Caco-2 (cell line): Measurements from ENCODE around the gene NME3. TPM values are rescaled to one million over a fixed set of nuclear protein-coding genes. Genes with fewer than 3 reads are reported as not detected.

Source experiments
- BruUV-seq: library from RNA; stranded (reverse); fragments of 400-500 nt; replicated peaks from 2 replicates; lab custom pipeline; 2021; lab: Mats Ljungman, UMichigan
- CTCF ChIA-PET: fragments of 300-600 bp; sonication (Branson Sonifier 250); formaldehyde crosslinking; loops from one replicate; lab custom pipeline; 2022; ENCODE audit warnings: antibody characterized with exemption; lab: Charles Lee
- POLR2A ChIA-PET: fragments of 300-600 bp; sonication (Branson Sonifier 250); formaldehyde crosslinking; loops from one replicate; lab custom pipeline; 2022; ENCODE audit warnings: antibody characterized with exemption; lab: Charles Lee
- DNase-seq, 2 experiments: peaks; one replicate each; pipeline versions ENCODE4 v3.0.0 to v3.0.0-alpha.2; 2020 to 2022
- H3K27me3 ChIP-seq: replicated peaks from 2 replicates; pipeline ENCODE4 v1.6.0; 2011; ENCODE audit warnings: low read length; ENCODE audit not compliant: control insufficient read depth, insufficient read depth
- H3K36me3 ChIP-seq: 2 replicates; pipeline ENCODE4 v1.5.1; 2011; ENCODE audit warnings: low read length; ENCODE audit not compliant: control insufficient read depth, insufficient read depth
- H3K4me1 ChIP-seq: fragments of 250-450 bp; sonication (Bioruptor Pico); 2 replicates; pipeline ENCODE4 v1.5.1; 2020; ENCODE audit warnings: mild to moderate bottlenecking
- H3K4me3 ChIP-seq: 2 replicates; pipeline ENCODE4 v1.5.1; 2011; ENCODE audit warnings: low read depth, mild to moderate bottlenecking, control low read depth, low read length
- H3K9me3 ChIP-seq: fragments of 250-450 bp; sonication (Bioruptor Pico); 2 replicates; pipeline ENCODE4 v1.5.1; 2020; ENCODE audit warnings: mild to moderate bottlenecking, moderate library complexity
- H3K27ac Mint-ChIP-seq: one replicate; pipeline ENCODE4 v1.8.0; 2022; ENCODE audit warnings: mixed read lengths; ENCODE audit not compliant: unreplicated experiment
- H3K27me3 Mint-ChIP-seq: one replicate; pipeline ENCODE4 v1.8.0; 2022; ENCODE audit warnings: mixed read lengths; ENCODE audit not compliant: insufficient read depth, unreplicated experiment
- H3K36me3 Mint-ChIP-seq: one replicate; pipeline ENCODE4 v1.8.0; 2022; ENCODE audit warnings: mild to moderate bottlenecking, mixed read lengths; ENCODE audit not compliant: insufficient read depth, unreplicated experiment
- H3K4me1 Mint-ChIP-seq: one replicate; pipeline ENCODE4 v1.8.0; 2022; ENCODE audit warnings: low read depth, mixed read lengths; ENCODE audit not compliant: unreplicated experiment
- H3K4me3 Mint-ChIP-seq: one replicate; pipeline ENCODE4 v1.8.0; 2022; ENCODE audit warnings: mild to moderate bottlenecking, moderate library complexity, mixed read lengths; ENCODE audit not compliant: unreplicated experiment
- H3K9me3 Mint-ChIP-seq: one replicate; pipeline ENCODE4 v1.8.0; 2022; ENCODE audit warnings: mixed read lengths; ENCODE audit not compliant: unreplicated experiment
- intact Hi-C: fragments of 100-400 bp; cut with micrococcal nuclease; formaldehyde crosslinking; loops from one replicate; pipeline ENCODE4 v1.10.0; 2022; ENCODE audit not compliant: unreplicated experiment
- total RNA-seq: library from RNA; stranded (reverse); gene quantifications from 2 replicates; pipeline ENCODE4 v1.2.3, GENCODE V29; 2022
- TF ChIP-seq, protein P1 (sequence below), 2 experiments: fragments of 200-600 bp in 1 of 2; IDR thresholded peaks; 1 replicate in 1 of 2; 2 replicates in 1 of 2; pipeline versions ENCODE4 v1.5.1 to v1.8.0; 2011 to 2022; ENCODE audit warnings: antibody characterized with exemption in 1 of 2, control low read depth in 1 of 2, inconsistent platforms in 1 of 2, low read depth in 1 of 2, low read length in 1 of 2, mild to moderate bottlenecking in 1 of 2, moderate library complexity in 1 of 2; ENCODE audit not compliant: insufficient read depth in 1 of 2, severe bottlenecking in 1 of 2, unreplicated experiment in 1 of 2

NME3 gene
- total RNA-seq, 1 experiment from 2014 or later, result 7.0 TPM

DNA sequence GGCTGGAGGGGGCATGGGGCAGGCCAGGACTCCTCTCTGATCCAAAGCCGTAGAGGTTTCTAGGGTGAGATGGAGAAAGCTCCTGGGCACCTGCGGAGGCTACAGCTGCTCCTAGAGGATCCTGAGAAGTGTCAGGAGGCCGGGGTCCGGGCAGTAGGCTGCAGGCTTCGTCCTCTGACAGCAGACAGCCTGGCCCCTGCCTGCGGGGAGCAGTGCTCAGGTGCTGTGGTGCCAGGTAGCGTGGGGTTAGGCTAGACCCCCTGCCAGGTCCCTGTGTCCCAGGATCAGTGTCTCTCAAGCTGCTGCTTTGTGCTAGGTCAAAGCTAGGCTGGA is 3.1 kb upstream of the NME3 start:
- ChIA-PET CTCF (interaction anchor here (1.5 to 1.6 kb wide), 2 partner anchors 8 to 69 kb away, joined by 4 to 10 read pairs; partner anchors contain the start of genes MAPK8IP3, NUBP2 and SPSB3), POLR2A (interaction anchor here (1.1 kb wide), 1 partner anchor 8 kb away, joined by 4 read pairs; the partner anchor contains the start of genes NUBP2 and SPSB3)
- Mint-ChIP-seq H3K4me1 (no peaks in the 10 kb centered on the region), H3K27me3 (no peaks in the 10 kb centered on the region), H3K27ac (no peak overlapping the region), H3K4me3 (peak overlapping the region; percentile 78), H3K36me3 (peaks cover 78% of the 10 kb centered on the region), H3K9me3 (no peaks in the 10 kb centered on the region)
- H3K36me3 ChIP-seq, result no peaks in the 10 kb centered on the region
- DNase-seq, result no peak
- TF ChIP-seq, protein P1, sequence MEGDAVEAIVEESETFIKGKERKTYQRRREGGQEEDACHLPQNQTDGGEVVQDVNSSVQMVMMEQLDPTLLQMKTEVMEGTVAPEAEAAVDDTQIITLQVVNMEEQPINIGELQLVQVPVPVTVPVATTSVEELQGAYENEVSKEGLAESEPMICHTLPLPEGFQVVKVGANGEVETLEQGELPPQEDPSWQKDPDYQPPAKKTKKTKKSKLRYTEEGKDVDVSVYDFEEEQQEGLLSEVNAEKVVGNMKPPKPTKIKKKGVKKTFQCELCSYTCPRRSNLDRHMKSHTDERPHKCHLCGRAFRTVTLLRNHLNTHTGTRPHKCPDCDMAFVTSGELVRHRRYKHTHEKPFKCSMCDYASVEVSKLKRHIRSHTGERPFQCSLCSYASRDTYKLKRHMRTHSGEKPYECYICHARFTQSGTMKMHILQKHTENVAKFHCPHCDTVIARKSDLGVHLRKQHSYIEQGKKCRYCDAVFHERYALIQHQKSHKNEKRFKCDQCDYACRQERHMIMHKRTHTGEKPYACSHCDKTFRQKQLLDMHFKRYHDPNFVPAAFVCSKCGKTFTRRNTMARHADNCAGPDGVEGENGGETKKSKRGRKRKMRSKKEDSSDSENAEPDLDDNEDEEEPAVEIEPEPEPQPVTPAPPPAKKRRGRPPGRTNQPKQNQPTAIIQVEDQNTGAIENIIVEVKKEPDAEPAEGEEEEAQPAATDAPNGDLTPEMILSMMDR (IDR thresholded peaks at IDR 0.05; ENCODE audit: insufficient read depth in 1 of 2, low read depth in 1 of 2, low read length in 1 of 2, severe bottlenecking in 1 of 2, unreplicated experiment in 1 of 2), result no peak
- BruUV-seq, result no TSS peak
- peaks cover 8% of the 10 kb centered on the region for H3K4me1 ChIP-seq
- H3K27me3 ChIP-seq, result no peaks in the 10 kb centered on the region
- intact Hi-C loops, result no loop called here
- no peaks in the 10 kb centered on the region for H3K9me3 ChIP-seq
- peak overlapping the region; percentile 93 for H3K4me3 ChIP-seq

DNA sequence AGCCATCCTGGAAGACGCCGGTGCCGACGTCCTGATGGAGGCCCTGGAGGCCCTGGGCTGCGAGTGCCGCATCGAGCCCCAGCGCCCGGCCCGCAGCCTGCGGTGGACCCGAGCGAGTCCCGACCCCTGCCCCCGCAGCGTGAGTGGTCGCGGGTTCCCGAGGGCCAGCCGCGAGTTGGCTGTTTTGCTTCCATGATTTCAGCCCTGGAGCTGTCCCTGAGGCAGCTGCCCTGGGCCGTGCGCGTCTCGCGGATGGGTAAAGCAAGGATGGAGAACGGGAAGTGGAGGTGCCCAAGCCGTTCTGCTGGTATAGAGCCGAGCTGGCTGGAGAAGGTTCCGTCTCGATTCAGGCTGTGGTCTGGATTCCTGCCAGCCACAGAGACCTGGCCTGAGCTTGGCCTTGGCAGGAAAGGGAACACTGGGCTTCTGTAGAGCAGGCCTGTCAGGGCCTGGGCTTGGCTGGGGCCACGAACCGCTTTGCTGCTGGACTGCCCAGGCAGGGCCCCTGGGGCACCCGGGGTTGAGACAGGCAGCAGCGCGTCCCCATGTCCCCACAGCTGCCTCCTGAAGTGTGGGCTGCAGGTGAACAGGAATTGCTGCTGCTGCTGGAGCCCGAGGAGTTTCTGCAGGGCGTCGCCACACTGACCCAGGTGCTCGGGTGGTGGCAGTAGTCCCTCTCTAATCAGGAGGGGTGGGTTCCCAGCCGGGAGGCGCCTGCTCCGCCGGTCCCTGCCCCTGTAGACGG is 2.5 kb upstream of the NME3 start:
- H3K4me1 ChIP-seq, result peaks cover 8% of the 10 kb centered on the region
- Mint-ChIP-seq H3K4me1 (no peaks in the 10 kb centered on the region), H3K36me3 (peaks cover 79% of the 10 kb centered on the region), H3K9me3 (no peaks in the 10 kb centered on the region), H3K27me3 (no peaks in the 10 kb centered on the region), H3K27ac (peak overlapping the region; percentile 63), H3K4me3 (peak overlapping the region; percentile 78)
- ChIA-PET CTCF (interaction anchor here (0.6 to 1.6 kb wide), 3 partner anchors 9 to 68 kb away, joined by 4 to 10 read pairs (median 4); partner anchors contain the start of genes MAPK8IP3, NUBP2 and SPSB3), POLR2A (interaction anchor here (1.1 kb wide), 1 partner anchor 9 kb away, joined by 4 read pairs; the partner anchor contains the start of genes NUBP2 and SPSB3)
- H3K36me3 ChIP-seq, result no peaks in the 10 kb centered on the region
- no peaks in the 10 kb centered on the region for H3K27me3 ChIP-seq
- intact Hi-C loops, result loop anchor here (1.0 kb wide), 1 partner anchor 8 kb away; the partner anchor contains the start of genes NUBP2 and SPSB3
- no peak for DNase-seq
- peak overlapping the region; percentile 93 for H3K4me3 ChIP-seq
- BruUV-seq, result no TSS peak
- TF ChIP-seq, protein P1 (IDR thresholded peaks at IDR 0.05; ENCODE audit: insufficient read depth in 1 of 2, low read depth in 1 of 2, low read length in 1 of 2, severe bottlenecking in 1 of 2, unreplicated experiment in 1 of 2), result no peak
- H3K9me3 ChIP-seq, result no peaks in the 10 kb centered on the region

DNA sequence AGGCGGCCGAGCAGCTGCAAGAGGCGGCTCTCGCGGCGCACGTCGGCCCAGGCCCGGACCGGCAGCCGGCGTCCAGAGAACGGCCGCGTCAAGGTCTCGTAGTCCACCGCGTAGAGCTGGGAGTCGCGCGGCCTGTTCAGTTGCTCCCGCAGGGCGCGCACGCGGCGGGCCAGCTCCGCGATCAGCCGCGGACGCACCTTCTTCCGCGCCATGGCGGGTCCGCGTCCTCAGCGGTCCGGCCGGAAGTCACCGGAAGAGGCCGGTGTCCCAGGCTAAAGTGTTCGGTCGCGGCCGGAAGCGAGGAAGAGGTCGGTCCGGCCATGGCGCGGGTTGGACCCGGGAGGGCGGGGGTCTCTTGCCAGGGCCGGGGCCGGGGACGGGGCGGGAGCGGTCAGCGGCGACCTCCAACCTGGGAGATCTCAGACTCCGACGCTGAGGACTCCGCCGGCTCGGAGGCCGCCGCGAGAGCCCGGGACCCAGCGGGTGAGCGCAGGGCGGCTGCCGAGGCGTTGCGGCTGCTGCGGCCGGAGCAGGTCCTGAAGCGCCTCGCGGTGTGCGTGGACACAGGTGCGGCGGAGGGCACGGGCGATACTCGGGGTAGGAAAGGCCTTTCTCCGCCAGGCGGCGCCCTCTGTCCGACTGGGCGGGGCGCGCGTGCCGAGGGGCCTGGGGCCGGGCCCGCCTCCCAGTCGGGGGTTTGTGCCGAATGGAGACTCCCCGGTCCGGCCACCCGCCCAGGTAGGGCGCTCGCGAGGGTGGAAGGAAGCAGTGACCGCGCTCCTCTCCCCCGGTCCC is 1.8 kb upstream of the NME3 start, which contains the start of gene MRPS34:
Gene MRPS34 (minus strand): TSS at position 227 of the 795 bp plus-strand sequence. CDS start 15 bp downstream, at position 212.
- H3K36me3 Mint-ChIP-seq, result peaks cover 79% of the 10 kb centered on the region
- peak within 1 kb of the TSS; percentile 93 for H3K4me3 ChIP-seq
- ChIA-PET CTCF (interaction anchor here (0.7 to 1.6 kb wide), 4 partner anchors 9 to 89 kb away, joined by 3 to 14 read pairs (median 7); partner anchors contain the start of genes NUBP2 and SPSB3), POLR2A (interaction anchor here (0.6 to 2.0 kb wide), 3 partner anchors 10 to 127 kb away, joined by 4 to 18 read pairs (median 4); partner anchors contain the start of genes MAPK8IP3, NUBP2 and SPSB3)
- intact Hi-C loops, result loop anchor here (1.0 kb wide), 1 partner anchor 9 kb away; the partner anchor contains the start of genes NUBP2 and SPSB3
- BruUV-seq, result TSS peak; percentile 17
- no peaks in the 10 kb centered on the region for H3K27me3 Mint-ChIP-seq
- peak within 1 kb of the TSS; percentile 63 for H3K27ac Mint-ChIP-seq
- no peaks in the 10 kb centered on the region for H3K36me3 ChIP-seq
- H3K4me1 ChIP-seq, result peaks cover 8% of the 10 kb centered on the region
- no peaks in the 10 kb centered on the region for H3K9me3 Mint-ChIP-seq
- H3K9me3 ChIP-seq, result no peaks in the 10 kb centered on the region
- DNase-seq, result peak; percentile 83 to 93
- H3K4me1 Mint-ChIP-seq, result no peaks in the 10 kb centered on the region
- no peaks in the 10 kb centered on the region for H3K27me3 ChIP-seq
- H3K4me3 Mint-ChIP-seq, result peak within 1 kb of the TSS; percentile 78
- TF ChIP-seq, protein P1 (IDR thresholded peaks at IDR 0.05; ENCODE audit: insufficient read depth in 1 of 2, low read depth in 1 of 2, low read length in 1 of 2, severe bottlenecking in 1 of 2, unreplicated experiment in 1 of 2), result peak; percentile 64 to 89
